Stomach smooth muscle (tissue), 2 donors: ENCODE results near the gene SEMA4G.
A peak's percentile ranks its signal among the peaks of the same experiment; 100 is the strongest.

Source experiments
- H3K27ac ChIP-seq: one replicate; pipeline ENCODE4 v1.7.0; 2013; ENCODE audit warnings: mild to moderate bottlenecking, low read length, inconsistent platforms
- H3K27me3 ChIP-seq, 2 donors: one replicate each; pipeline ENCODE4 v1.7.0; 2013; ENCODE audit warnings: low read length in 2 of 2; ENCODE audit not compliant: insufficient read depth in 2 of 2, control insufficient read depth in 1 of 2
- H3K36me3 ChIP-seq, 2 donors: one replicate each; pipeline ENCODE4 v1.7.0; 2013; ENCODE audit warnings: low read length in 2 of 2; ENCODE audit not compliant: control insufficient read depth in 2 of 2, insufficient read depth in 2 of 2
- H3K4me1 ChIP-seq: one replicate; pipeline ENCODE4 v1.7.0; 2013; ENCODE audit warnings: low read length; ENCODE audit not compliant: control insufficient read depth, insufficient read depth
- H3K4me3 ChIP-seq, 2 donors: one replicate each; pipeline ENCODE4 v1.7.0; 2013; ENCODE audit warnings: low read length in 2 of 2
- H3K9ac ChIP-seq, 2 donors: one replicate each; pipeline ENCODE4 v1.7.0; 2013; ENCODE audit warnings: low read length in 2 of 2, mild to moderate bottlenecking in 1 of 2
- H3K9me3 ChIP-seq, 2 donors: one replicate each; pipeline ENCODE4 v1.7.0; 2013; ENCODE audit warnings: low read length in 2 of 2; ENCODE audit not compliant: control insufficient read depth in 2 of 2
- donor health status: healthy.
- donor health status: Pancreatic carcinoma.

SEMA4G gene

DNA sequence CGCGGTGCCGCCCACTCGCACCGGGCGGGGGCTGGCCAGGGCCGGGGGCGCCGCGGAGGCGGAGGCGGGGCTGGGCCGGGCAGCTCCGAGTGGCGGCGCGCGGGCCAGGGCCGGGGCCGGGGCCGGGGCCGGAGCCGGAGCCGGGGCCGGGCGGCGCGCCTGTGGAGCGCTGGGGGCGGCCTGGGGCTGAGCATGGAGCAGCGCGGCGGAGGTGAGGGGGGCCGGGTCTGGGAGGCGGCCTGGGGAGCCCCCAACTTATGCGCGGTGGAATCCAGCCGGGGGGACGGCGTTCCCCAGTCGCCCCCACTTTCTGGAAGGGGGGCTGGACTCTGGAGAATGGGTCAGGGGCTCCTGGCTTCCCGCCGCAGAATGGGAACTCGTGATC, 30.4 kb downstream of the SEMA4G start, which contains the start of gene LZTS2:
Gene LZTS2, plus strand, starts transcription at position 67 of the 385 bp plus-strand sequence. CDS start 2,731 bp downstream, outside the sequence.
- Histone ChIP-seq H3K9ac (peak within 1 kb of the TSS; percentile 94 to 97), H3K4me1 (peaks cover 56% of the 10 kb centered on the region), H3K9me3 (no peaks in the 10 kb centered on the region), H3K27ac (peak within 1 kb of the TSS; percentile 98), H3K36me3 (peaks cover 14 to 16% of the 10 kb centered on the region in 2 donors), H3K4me3 (peak within 1 kb of the TSS; percentile 76 to 90), H3K27me3 (no peaks in the 10 kb centered on the region)

DNA sequence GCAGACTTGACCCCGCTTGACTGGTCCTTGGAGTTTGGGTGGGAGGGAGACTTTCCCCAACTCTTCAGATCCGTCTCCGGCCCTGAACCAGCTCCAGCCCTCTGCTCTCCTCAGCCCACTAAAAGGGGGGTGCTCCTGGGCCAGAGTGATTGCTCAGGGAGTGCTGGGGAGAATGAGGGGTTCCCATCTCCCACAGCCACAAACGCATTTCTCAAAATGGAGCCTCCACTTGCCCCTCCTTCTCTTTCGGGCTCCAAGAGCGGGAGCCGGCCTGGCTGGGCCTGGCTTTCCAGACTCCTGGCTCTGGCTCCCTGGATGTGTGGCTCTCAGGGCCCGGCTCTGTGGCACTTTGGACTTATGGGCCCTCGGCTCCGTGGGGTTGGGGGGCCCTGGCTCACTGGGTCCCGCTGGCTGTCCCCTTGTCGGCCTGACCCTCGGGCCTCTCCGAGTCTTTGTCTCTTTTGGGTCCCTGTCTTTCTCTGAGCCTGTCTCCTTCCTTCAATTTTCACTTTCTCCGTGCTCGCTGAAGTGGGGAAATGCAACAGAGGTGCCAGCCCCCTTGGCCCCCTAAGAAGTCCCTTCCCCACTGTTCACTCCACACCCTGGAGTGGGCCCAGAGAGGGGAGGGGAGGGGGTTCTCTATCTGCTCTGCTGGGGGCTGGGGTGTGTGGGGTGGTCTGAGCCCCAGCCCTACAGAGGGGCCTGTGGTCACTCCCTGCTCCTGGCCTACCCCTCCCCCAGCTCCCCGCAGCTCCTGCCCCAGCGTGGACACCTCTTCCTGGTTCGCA, 31.0 kb downstream of the SEMA4G start:
- Histone ChIP-seq H3K36me3 (peaks cover 16 to 18% of the 10 kb centered on the region in 2 donors), H3K27me3 (no peaks in the 10 kb centered on the region), H3K4me3 (peak overlapping the region; percentile 76 to 90), H3K4me1 (peaks cover 56% of the 10 kb centered on the region), H3K9me3 (no peaks in the 10 kb centered on the region), H3K27ac (peak overlapping the region; percentile 98), H3K9ac (peak overlapping the region; percentile 94 to 97)

DNA sequence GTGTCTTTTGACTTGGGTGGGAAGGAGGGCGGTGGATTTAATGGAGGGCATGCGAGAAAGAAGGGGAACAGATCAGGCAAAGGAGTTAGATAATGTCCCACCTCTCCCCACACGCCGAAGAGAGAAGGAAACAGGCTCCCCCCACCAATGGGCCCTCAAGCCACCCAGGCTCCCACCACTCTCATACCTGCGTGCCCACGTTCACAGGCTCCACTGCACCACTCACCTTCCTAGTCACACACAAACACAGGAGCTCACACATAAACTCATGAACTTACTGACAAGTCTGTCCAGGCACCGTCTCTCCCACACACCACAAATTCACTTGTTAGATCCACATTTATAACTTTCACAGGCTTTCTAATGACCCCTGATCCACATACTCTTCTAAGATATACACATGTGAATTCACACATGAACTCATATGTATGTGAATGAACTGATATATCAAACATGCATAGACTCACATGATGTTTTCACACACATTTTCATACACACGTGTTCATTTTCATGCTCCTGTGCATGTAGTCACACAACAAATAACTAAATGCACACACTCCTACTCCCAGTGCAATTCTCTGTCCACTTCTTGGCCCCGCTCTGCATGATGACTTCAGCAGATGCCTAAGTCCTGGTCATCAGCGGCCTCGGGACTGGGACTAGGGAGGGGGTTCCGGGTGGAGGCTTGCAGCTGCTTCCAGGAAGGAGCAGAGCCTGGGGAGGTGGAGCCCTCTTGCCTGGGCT, 31.8 kb downstream of the SEMA4G start:
- Histone ChIP-seq H3K4me1 (peaks cover 56% of the 10 kb centered on the region), H3K9me3 (no peaks in the 10 kb centered on the region), H3K27me3 (no peaks in the 10 kb centered on the region), H3K4me3 (peak overlapping the region; percentile 76 to 90), H3K36me3 (peaks cover 20 to 23% of the 10 kb centered on the region in 2 donors), H3K27ac (peak overlapping the region; percentile 98), H3K9ac (peak overlapping the region; percentile 94 to 97)

DNA sequence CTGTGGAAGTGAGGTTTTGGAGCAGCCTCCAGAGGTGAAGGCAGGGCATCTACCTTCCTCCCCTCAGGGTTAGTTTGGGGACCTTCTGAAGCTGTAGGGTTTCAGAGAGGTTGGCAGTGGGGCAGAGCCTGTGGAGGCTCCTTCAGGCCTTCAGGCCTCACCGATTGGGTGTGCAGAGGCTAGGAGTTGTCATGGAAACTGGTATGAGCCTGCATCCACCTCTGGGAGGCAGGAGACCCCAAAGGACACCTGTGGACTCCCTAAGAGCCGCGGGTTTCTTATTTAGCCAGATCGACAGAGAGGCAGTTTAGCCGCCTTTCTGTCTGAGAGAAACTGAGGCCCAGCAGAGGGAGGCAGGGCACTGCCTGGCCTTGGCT, 32.3 kb downstream of the SEMA4G start:
- H3K27ac ChIP-seq, result peak overlapping the region; percentile 98
- peak overlapping the region; percentile 94 to 97 for H3K9ac ChIP-seq
- no peaks in the 10 kb centered on the region for H3K9me3 ChIP-seq
- peaks cover 52% of the 10 kb centered on the region for H3K4me1 ChIP-seq
- H3K4me3 ChIP-seq, result peak overlapping the region; percentile 48 to 90
- H3K36me3 ChIP-seq, result peaks cover 23 to 25% of the 10 kb centered on the region in 2 donors
- H3K27me3 ChIP-seq, result no peaks in the 10 kb centered on the region

DNA sequence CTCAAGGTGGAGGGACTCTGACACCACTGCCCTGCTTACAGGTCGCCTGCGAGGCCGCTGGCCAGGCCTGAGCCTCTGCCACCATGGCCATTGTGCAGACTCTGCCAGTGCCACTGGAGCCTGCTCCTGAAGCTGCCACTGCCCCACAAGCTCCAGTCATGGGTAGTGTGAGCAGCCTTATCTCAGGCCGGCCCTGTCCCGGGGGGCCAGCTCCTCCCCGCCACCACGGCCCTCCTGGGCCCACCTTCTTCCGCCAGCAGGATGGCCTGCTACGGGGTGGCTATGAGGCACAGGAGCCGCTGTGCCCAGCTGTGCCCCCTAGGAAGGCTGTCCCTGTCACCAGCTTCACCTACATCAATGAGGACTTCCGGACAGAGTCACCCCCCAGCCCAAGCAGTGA, 33.2 kb downstream of the SEMA4G start:
- Histone ChIP-seq H3K4me3 (peak overlapping the region in 1 of 2 donors; percentile 3), H3K27ac (peak overlapping the region; percentile 98), H3K4me1 (peaks cover 57% of the 10 kb centered on the region), H3K36me3 (peaks cover 25 to 26% of the 10 kb centered on the region in 2 donors), H3K9ac (peak overlapping the region; percentile 94 to 97), H3K9me3 (no peaks in the 10 kb centered on the region), H3K27me3 (no peaks in the 10 kb centered on the region)

DNA sequence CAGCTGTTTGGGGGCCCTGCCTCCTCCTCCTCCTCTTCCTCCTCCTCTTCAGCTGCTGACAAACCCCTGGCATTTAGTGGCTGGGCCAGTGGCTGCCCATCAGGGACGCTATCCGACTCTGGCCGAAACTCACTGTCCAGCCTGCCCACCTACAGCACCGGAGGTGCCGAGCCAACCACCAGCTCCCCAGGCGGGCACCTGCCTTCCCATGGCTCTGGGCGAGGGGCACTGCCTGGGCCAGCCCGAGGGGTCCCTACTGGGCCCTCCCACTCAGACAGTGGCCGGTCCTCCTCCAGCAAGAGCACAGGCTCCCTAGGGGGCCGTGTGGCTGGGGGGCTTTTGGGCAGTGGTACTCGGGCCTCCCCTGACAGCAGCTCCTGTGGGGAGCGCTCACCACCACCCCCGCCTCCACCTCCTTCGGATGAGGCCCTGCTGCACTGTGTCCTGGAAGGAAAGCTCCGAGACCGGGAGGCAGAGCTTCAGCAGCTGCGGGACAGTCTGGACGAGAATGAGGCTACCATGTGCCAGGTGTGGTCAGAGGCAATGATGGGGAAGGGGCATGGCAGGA, 34.4 kb downstream of the SEMA4G start:
- Histone ChIP-seq H3K27me3 (no peaks in the 10 kb centered on the region), H3K9ac (peak overlapping the region; percentile 13 to 97), H3K9me3 (no peaks in the 10 kb centered on the region), H3K27ac (no peak overlapping the region), H3K36me3 (peaks cover 25 to 26% of the 10 kb centered on the region in 2 donors), H3K4me3 (no peak overlapping the region), H3K4me1 (peaks cover 54% of the 10 kb centered on the region)

DNA sequence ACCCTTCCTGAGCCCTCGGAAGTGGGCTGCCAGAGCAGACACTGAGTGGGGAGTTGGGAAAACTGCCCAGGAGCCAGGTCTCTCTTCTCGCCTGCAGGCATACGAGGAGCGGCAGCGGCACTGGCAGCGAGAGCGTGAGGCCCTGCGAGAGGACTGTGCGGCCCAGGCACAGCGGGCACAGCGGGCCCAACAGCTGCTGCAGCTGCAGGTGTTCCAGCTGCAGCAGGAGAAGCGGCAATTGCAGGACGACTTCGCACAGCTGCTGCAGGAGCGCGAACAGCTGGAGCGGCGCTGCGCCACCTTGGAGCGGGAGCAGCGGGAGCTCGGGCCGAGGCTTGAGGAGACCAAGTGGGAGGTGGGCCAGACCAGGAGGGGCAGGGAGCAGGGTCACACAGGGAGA, 36.1 kb downstream of the SEMA4G start:
- Histone ChIP-seq H3K27me3 (no peaks in the 10 kb centered on the region), H3K9ac (no peak overlapping the region), H3K36me3 (peaks cover 25 to 26% of the 10 kb centered on the region in 2 donors), H3K4me3 (no peak overlapping the region), H3K27ac (no peak overlapping the region), H3K9me3 (no peaks in the 10 kb centered on the region), H3K4me1 (peaks cover 53% of the 10 kb centered on the region)

DNA sequence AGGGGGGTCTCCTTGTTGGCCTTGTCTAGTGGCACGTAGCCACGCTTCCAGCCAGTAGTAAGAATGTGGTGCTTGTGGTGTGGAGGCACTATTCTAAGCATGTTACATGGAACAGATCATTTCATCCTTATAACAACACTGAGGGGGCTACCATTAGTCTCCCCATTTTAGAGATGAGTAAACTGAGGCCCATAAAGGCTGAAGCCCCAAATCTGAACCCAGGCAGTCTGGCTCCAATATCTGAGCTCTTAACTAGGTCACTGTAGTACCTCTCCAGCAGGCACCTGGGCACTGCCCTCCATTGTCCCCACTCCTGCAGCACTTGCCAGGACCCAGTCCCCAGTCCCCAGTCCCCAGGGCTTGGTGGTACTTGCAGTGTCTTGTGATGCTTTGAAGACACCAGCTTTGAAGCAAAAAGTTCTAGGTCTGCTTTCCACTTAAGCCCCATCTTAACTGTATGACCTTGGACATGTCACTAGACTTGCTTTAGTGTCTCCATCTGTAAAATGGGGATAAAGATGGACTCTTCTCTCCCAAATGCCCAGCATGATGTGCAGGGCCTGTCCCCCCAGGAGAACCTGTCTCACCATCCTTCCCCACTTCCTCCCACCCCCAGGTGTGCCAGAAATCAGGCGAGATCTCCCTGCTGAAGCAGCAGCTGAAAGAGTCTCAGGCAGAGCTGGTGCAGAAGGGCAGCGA, 36.7 kb downstream of the SEMA4G start:
- H3K4me1 ChIP-seq, result peaks cover 47% of the 10 kb centered on the region
- no peaks in the 10 kb centered on the region for H3K27me3 ChIP-seq
- H3K9ac ChIP-seq, result no peak overlapping the region
- no peaks in the 10 kb centered on the region for H3K9me3 ChIP-seq
- peaks cover 25 to 26% of the 10 kb centered on the region in 2 donors for H3K36me3 ChIP-seq
- no peak overlapping the region for H3K4me3 ChIP-seq
- H3K27ac ChIP-seq, result no peak overlapping the region

DNA sequence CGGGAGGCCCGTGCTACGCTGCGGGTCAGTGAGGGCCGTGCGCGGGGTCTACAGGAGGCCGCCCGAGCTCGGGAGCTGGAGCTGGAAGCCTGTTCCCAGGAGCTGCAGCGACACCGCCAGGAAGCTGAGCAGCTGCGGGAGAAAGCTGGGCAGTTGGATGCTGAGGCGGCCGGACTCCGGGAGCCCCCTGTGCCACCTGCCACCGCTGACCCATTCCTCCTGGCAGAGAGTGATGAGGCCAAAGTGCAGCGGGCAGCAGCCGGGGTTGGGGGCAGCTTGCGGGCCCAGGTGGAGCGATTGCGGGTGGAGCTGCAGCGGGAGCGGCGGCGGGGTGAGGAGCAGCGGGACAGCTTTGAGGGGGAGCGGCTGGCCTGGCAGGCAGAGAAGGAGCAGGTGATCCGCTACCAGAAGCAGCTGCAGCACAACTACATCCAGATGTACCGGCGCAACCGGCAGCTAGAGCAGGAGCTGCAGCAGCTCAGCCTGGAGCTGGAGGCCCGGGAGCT, 37.3 kb downstream of the SEMA4G start:
- Histone ChIP-seq H3K27ac (no peak overlapping the region), H3K9me3 (no peaks in the 10 kb centered on the region), H3K4me1 (peaks cover 41% of the 10 kb centered on the region), H3K9ac (no peak overlapping the region), H3K27me3 (no peaks in the 10 kb centered on the region), H3K36me3 (peaks cover 25 to 26% of the 10 kb centered on the region in 2 donors), H3K4me3 (no peak overlapping the region)

DNA sequence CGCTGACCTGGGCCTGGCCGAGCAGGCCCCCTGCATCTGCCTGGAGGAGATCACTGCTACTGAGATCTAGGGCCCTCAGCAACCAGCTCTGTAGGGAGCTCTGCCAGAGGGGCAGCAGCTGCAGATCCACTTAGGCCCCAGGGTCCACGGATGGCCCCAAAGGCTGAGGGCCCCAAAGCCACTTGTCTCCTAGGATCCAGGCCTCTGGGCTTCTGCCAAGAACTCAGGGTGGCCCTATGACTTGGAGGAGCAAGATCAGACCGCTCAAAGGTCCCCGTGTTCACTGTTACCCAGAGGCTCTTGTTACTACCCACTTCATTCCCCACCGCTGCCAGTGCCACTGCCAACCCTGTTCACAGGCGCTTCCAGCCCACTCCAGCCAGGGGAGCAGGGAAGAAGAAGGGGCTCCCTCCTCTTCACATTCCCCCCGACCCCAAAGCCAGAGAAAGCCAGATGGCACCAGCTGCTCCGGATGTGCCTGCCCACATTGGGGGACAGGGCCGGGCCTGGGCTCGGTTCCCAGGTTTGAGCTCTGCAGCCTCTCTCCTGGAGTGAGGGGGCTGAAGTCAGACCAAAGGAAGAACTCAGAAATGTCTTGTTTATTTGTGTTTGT, 37.9 kb downstream of the SEMA4G start:
- peak overlapping the region; percentile 31 for H3K27ac ChIP-seq
- H3K27me3 ChIP-seq, result no peaks in the 10 kb centered on the region
- H3K4me3 ChIP-seq, result no peak overlapping the region
- H3K9ac ChIP-seq, result no peak overlapping the region
- peaks cover 25 to 26% of the 10 kb centered on the region in 2 donors for H3K36me3 ChIP-seq
- H3K9me3 ChIP-seq, result no peaks in the 10 kb centered on the region
- H3K4me1 ChIP-seq, result peaks cover 39% of the 10 kb centered on the region
